ENCODE results near the gene AFG3L2.

The AFG3L2 gene

GRCh38 chr18:12334366-12334808 lies 42.6 kb downstream of the AFG3L2 start:
- Histone ChIP-seq H3K36me3 (replicated peaks) (peaks cover 32% of the 10 kb centered on the region), H3K4me3 (ENCODE audit: low read depth, low read length) (no peak overlapping the region), H3K27me3 (replicated peaks) (no peaks in the 10 kb centered on the region), H3K27ac (no peak overlapping the region)
- TF ChIP-seq CTCF (IDR thresholded peaks at IDR 0.05; ENCODE audit: low read depth, low read length, missing control alignments) = no peak
- no peak for DNase-seq
- in situ Hi-C loops (cut with HindIII; ENCODE audit: low pct_ligation_motif_present, low sequenced_read_pairs) = no loop called here

DNA sequence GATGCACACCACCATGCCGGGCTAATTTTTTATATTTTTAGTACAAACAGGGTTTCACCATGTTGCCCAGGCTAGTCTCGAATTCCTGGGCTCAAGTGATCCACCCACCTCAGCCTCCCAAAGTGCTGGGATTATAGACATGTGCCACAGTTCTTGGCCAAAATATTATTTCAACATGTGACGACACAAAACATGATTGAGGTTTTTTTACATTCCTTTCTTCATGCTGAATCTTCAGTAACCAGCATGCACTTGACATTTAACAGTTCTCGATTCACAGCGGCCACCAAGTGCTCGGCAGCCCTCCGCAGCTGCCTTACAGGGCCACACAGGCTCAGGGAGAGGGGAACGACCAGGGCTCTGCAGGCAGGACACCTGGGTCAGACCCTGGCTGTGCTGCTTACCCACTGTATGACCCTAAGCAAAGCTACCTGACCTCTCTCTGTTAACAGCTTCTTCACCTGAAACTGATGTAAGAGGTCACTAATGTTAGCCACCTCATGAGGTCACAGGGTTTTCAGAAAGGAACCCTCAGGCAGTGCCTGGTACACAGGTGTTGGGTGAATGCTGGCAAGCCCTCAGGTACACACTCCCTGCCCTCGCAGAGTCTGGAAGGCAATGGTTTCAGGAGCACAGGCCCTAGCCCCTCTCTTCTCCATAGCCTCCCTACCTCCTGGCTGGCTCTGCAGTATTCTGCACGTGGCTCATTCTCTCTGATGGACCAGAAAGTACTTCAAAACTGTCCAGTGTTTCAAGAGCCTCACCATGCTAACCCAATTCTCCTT lies 43.3 kb downstream of the AFG3L2 start:
- TF ChIP-seq CTCF (IDR thresholded peaks at IDR 0.05; ENCODE audit: low read depth, low read length, missing control alignments) = no peak
- DNase-seq = no peak
- Histone ChIP-seq H3K27ac (no peak overlapping the region), H3K4me3 (ENCODE audit: low read depth, low read length) (no peak overlapping the region), H3K36me3 (replicated peaks) (peaks cover 36% of the 10 kb centered on the region), H3K27me3 (replicated peaks) (no peaks in the 10 kb centered on the region)
- in situ Hi-C loops (cut with HindIII; ENCODE audit: low pct_ligation_motif_present, low sequenced_read_pairs) = no loop called here

- Histone ChIP-seq H3K27ac (no peak overlapping the region), H3K36me3 (replicated peaks) (peaks cover 46% of the 10 kb centered on the region), H3K4me3 (ENCODE audit: low read depth, low read length) (no peak overlapping the region), H3K27me3 (replicated peaks) (no peaks in the 10 kb centered on the region)
- DNase-seq = no peak
- TF ChIP-seq CTCF (IDR thresholded peaks at IDR 0.05; ENCODE audit: low read depth, low read length, missing control alignments) = no peak
- in situ Hi-C loops (cut with HindIII; ENCODE audit: low pct_ligation_motif_present, low sequenced_read_pairs) = no loop called here
These were observed 46.3 kb downstream of the AFG3L2 start for GRCh38 chr18:12330766-12331165.

DNA sequence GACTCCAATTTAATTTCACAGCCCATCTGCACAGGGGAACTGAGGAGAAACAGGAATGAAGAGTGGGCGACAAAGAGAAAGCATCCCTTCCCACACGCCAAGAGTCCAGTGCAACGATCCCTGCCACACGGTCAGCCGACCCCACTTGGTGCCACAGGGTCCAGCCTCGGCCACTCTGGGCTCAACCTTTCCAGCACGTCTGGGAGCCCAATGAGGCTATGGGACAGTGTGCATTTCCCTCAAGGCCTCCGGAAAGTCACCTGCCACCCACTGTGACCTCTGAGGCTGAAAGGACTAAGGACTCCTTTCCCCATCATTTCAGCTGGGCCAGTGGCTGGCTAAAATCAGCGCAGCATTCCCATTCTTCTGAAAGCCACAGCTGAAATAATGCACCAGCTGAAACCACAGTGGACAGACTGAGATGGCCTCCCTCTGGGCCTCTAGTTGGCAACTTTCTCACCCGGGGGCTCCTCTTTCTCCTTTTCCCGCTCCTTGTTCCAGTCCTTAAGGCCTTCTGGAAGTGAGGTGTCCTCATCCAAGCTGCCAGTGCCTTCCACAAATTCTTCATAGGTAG lies 47.8 kb downstream of the AFG3L2 start:
- TF ChIP-seq CTCF (IDR thresholded peaks at IDR 0.05; ENCODE audit: low read depth, low read length, missing control alignments) = no peak
- Histone ChIP-seq H3K27ac (no peak overlapping the region), H3K27me3 (replicated peaks) (no peaks in the 10 kb centered on the region), H3K36me3 (replicated peaks) (peaks cover 53% of the 10 kb centered on the region), H3K4me3 (ENCODE audit: low read depth, low read length) (no peak overlapping the region)
- no peak for DNase-seq
- in situ Hi-C loops (cut with HindIII; ENCODE audit: low pct_ligation_motif_present, low sequenced_read_pairs) = no loop called here

GRCh38 chr18:12328179-12328823 lies 48.7 kb downstream of the AFG3L2 start:
- no peak overlapping the region for H3K27ac ChIP-seq
- H3K36me3 ChIP-seq (replicated peaks) = peaks cover 52% of the 10 kb centered on the region
- TF ChIP-seq CTCF (IDR thresholded peaks at IDR 0.05; ENCODE audit: low read depth, low read length, missing control alignments) = no peak
- no peak for DNase-seq
- no peaks in the 10 kb centered on the region for H3K27me3 ChIP-seq (replicated peaks)
- in situ Hi-C loops (cut with HindIII; ENCODE audit: low pct_ligation_motif_present, low sequenced_read_pairs) = no loop called here
- no peak overlapping the region for H3K4me3 ChIP-seq (ENCODE audit: low read depth, low read length)

Measured in brain microvascular endothelial cell (primary cell).